A549 (cell line): ENCODE measurements around the gene NME3. TPM values are rescaled to one million over a fixed set of nuclear protein-coding genes. Genes with fewer than 3 reads are reported as not detected.
A peak's percentile ranks its signal among the peaks of the same experiment; 100 is the strongest.

Source experiments
- ATAC-seq, 2 experiments: fragments of 200-7000 bp in 1 of 2; fragments of >200 bp in 1 of 2; cut with Nextera tagmentation in 1 of 2; cut with Tn5 transposase in 1 of 2; 3 replicates each; pipeline versions ENCODE4 v1.8.0 to v1.9.1; 2018 to 2020; ENCODE audit warnings: mild to moderate bottlenecking in 1 of 2, moderate library complexity in 1 of 2
- CTCF ChIA-PET: fragments of 300-600 bp; sonication (Branson Sonifier 250); formaldehyde crosslinking; extraction: SDS; loops from one replicate; lab custom pipeline; 2021; ENCODE audit warnings: antibody characterized with exemption, inconsistent platforms; lab: Yijun Ruan, JAX
- POLR2A ChIA-PET: fragments of 350-600 bp; formaldehyde crosslinking; extraction: SDS; loops from one replicate; lab custom pipeline; 2021; ENCODE audit warnings: antibody characterized with exemption, inconsistent platforms; lab: Yijun Ruan, JAX
- DNase-seq, 2 experiments: peaks; one replicate each; pipeline versions ENCODE4 v3.0.0 to v3.0.0-alpha.2; 2011 to 2016; ENCODE audit warnings: low read depth in 1 of 2, low spot score in 1 of 2
- FAIRE-seq: peaks from 2 replicates; lab custom pipeline; 2011; peaks lifted over from hg19 to GRCh38; lab: Jason Lieb, UNC
- H3K27ac ChIP-seq, 2 experiments: fragments of >200 bp; sonication (Bioruptor Twin); formaldehyde crosslinking; 3 replicates each; pipeline ENCODE4 v1.5.1; 2016 to 2017
- H3K4me1 ChIP-seq: fragments of >200 bp; sonication (Bioruptor Twin); formaldehyde crosslinking; 3 replicates; pipeline ENCODE4 v1.6.1; 2016
- H3K4me2 ChIP-seq: fragments of >200 bp; sonication (Bioruptor Twin); formaldehyde crosslinking; 3 replicates; pipeline ENCODE4 v1.6.1; 2016
- H3K4me3 ChIP-seq: fragments of >200 bp; sonication (Bioruptor Twin); formaldehyde crosslinking; 3 replicates; pipeline ENCODE4 v1.5.1; 2016
- H3K9me3 ChIP-seq: fragments of >200 bp; sonication (Bioruptor Twin); formaldehyde crosslinking; 3 replicates; pipeline ENCODE4 v1.6.1; 2016
- BCL3 ChIP-seq: fragments of >200 bp; sonication (Bioruptor Twin); formaldehyde crosslinking; IDR thresholded peaks from 3 replicates; pipeline ENCODE4 v1.6.1; 2016
- CHD4 ChIP-seq: fragments of 200-600 bp; sonication (generic); IDR thresholded peaks from 2 replicates; pipeline ENCODE4 v1.6.1; 2016; ENCODE audit warnings: antibody characterized with exemption, mild to moderate bottlenecking, borderline replicate concordance
- EHMT2 ChIP-seq: fragments of 200-600 bp; sonication (generic); IDR thresholded peaks from 2 replicates; pipeline ENCODE4 v1.6.1; 2016; ENCODE audit warnings: antibody characterized with exemption, low read depth, mild to moderate bottlenecking, moderate library complexity
- JUNB ChIP-seq: fragments of >200 bp; sonication (Bioruptor Twin); formaldehyde crosslinking; IDR thresholded peaks from 2 replicates; pipeline ENCODE4 v1.6.1; 2016
- KDM1A ChIP-seq: fragments of 200-600 bp; sonication (generic); IDR thresholded peaks from 2 replicates; pipeline ENCODE4 v1.6.1; 2016; ENCODE audit warnings: low read depth, mild to moderate bottlenecking
- NFE2L2 ChIP-seq: fragments of 150-350 bp; conservative IDR thresholded peaks from 2 replicates; pipeline ENCODE4 v1.6.1; 2014; ENCODE audit warnings: low read length
- PHF8 ChIP-seq: fragments of 200-600 bp; sonication (generic); IDR thresholded peaks from 2 replicates; pipeline ENCODE4 v1.6.1; 2016; ENCODE audit warnings: low read depth, mild to moderate bottlenecking, antibody characterized with exemption, moderate library complexity, borderline replicate concordance
- RAD21 ChIP-seq, 2 experiments: fragments of >200 bp in 1 of 2; sonication (Bioruptor Twin) in 1 of 2; formaldehyde crosslinking in 1 of 2; IDR thresholded peaks in 1 of 2; conservative IDR thresholded peaks in 1 of 2; 2 replicates in 1 of 2; 3 replicates in 1 of 2; pipeline ENCODE4 v1.6.1; 2012 to 2018; ENCODE audit warnings: inconsistent platforms in 1 of 2
- RFX5 ChIP-seq: fragments of 450-650 bp; IDR thresholded peaks from 2 replicates; pipeline ENCODE4 v1.7.1; 2014; ENCODE audit warnings: antibody characterized with exemption, mild to moderate bottlenecking, moderate library complexity
- SMC3 ChIP-seq: fragments of >200 bp; sonication (Bioruptor Twin); formaldehyde crosslinking; IDR thresholded peaks from 3 replicates; pipeline ENCODE4 v1.6.1; 2018; ENCODE audit warnings: inconsistent platforms
- TFCP2L1 ChIP-seq: fragments of 250-450 bp; sonication (Bioruptor Pico); IDR thresholded peaks from 2 replicates; pipeline ENCODE4 v1.5.0; 2021; ENCODE audit warnings: mild to moderate bottlenecking
- TP53 ChIP-seq: fragments of 250-450 bp; sonication (Bioruptor Pico); IDR thresholded peaks from 2 replicates; pipeline ENCODE4 v1.5.0; 2021; ENCODE audit warnings: mild to moderate bottlenecking, moderate library complexity
- ZC3H11A ChIP-seq: fragments of 450-650 bp; IDR thresholded peaks from 2 replicates; pipeline ENCODE4 v1.6.1; 2014; ENCODE audit warnings: antibody characterized with exemption, mild to moderate bottlenecking
- WGBS: methylation state at CpG from one replicate; pipeline ENCODE4 v1.1.6; 2017; ENCODE audit errors: missing lambda C conversion rate; 5-methylcytosine and 5-hydroxymethylcytosine counted together
- polyA plus RNA-seq, 4 experiments: library from polyadenylated mRNA; depleted of rRNA in 3 of 4; stranded (reverse); fragments of >200 nt; fragmentation: RNase III in 1 of 4; extraction: RNeasy Plus Mini Kit Qiagen cat#74134 plus additional on column Dnase treatment in 1 of 4; gene quantifications; 2 replicates in 3 of 4; 3 replicates in 1 of 4; pipeline ENCODE4 v1.2.3, GENCODE V29; 2011 to 2017
- TF ChIP-seq, protein P1 (sequence below): IDR thresholded peaks from 2 replicates; pipeline ENCODE4 v1.6.1; 2012
- TF ChIP-seq, protein P2 (sequence below): fragments of 200-600 bp; sonication (generic); IDR thresholded peaks from 2 replicates; pipeline ENCODE4 v1.6.1; 2016; ENCODE audit warnings: antibody characterized with exemption, mild to moderate bottlenecking, moderate library complexity

NME3 gene
- polyA plus RNA-seq, 2 of the 4 experiments (the other 2 are of a cell fraction) = 15.2 to 49.9 TPM

DNA sequence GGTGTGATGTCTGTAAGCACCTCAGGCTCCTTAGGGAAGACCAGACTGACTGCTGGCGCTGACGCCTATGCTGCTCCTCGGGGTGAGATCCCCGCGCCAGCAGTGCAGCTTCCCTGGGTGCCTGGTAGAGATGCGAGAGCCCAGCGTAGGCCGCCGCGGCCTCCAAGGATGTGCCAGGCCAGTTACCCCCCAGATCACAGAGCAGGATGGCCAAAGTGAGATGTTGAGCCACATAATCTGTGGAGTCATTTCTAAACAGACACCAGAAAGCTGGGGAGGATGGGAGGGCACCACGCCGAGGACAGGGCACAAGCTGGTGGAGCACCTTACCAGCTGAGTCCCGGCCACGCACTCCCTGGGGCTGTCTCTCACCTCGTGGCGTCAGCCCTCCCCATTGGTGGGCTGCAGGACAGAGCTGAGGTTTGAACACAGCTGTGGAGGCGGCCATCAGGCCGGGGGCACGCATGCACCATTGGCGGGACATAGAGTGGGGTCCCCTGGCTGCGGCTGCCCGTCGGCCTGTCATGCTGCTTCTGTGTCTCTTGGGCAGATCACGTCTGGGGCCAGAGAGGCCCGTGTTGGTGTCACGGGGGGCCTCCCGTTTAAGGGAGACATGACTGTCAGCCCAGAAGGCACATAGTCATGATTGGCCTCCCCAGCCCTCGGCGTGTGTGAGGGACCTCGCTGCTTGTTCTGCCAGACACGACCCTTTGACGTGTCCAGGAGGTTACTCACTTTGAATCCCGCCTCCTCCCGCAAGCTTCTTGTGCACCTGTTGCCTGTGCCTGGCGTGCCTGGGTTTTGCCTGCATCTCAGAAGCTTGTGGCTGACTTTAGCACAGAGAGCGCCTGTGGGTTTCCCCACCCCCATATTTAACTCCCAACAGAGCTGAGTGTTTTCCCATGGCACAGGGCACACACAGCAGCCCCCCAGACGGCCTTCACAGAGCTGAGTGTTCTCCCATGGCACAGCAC, 43.4 kb downstream of the NME3 start:
- no peak for FAIRE-seq
- TF ChIP-seq ZC3H11A (no peak), TP53 (CRISPR knock-in tag) (no peak)
- TF ChIP-seq, protein P1, sequence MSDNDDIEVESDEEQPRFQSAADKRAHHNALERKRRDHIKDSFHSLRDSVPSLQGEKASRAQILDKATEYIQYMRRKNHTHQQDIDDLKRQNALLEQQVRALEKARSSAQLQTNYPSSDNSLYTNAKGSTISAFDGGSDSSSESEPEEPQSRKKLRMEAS = no peak
- TF ChIP-seq, all 56 proteins: peak for 0
- no peak overlapping the region for H3K4me3 ChIP-seq
- ATAC-seq (peak in 1 of 2 experiments; percentile 18; a peak in 1 of 6 replicates), DNase-seq (no peak)
- ChIA-PET POLR2A (no interaction called here), CTCF (interaction anchor here (0.7 to 6.8 kb wide), 3 partner anchors 18 to 50 kb away, joined by 4 to 34 read pairs (median 4); partner anchors contain the start of genes JPT2 and MAPK8IP3)
- H3K27ac ChIP-seq = no peak overlapping the region
- H3K9me3 ChIP-seq = no peaks in the 10 kb centered on the region
- WGBS = 90% methylated on average over 32 of the region's 37 CpGs
- peaks cover 9% of the 10 kb centered on the region for H3K4me1 ChIP-seq
- no peak overlapping the region for H3K4me2 ChIP-seq

GRCh38 chr16:1726661-1727502, 44.5 kb downstream of the NME3 start:
- ATAC-seq = no peak
- WGBS = 94% methylated on average over 27 of the region's 32 CpGs
- Histone ChIP-seq H3K9me3 (no peaks in the 10 kb centered on the region), H3K4me1 (peaks cover 20% of the 10 kb centered on the region), H3K27ac (no peak overlapping the region), H3K4me3 (no peak overlapping the region), H3K4me2 (no peak overlapping the region)
- no peak for TF ChIP-seq RFX5
- no peak for TF ChIP-seq BCL3
- TF ChIP-seq CHD4 = no peak
- no peak for TF ChIP-seq RAD21 (conservative IDR thresholded peaks at IDR 0.05 in 1 of 2, IDR thresholded peaks at IDR 0.05 in 1 of 2)
- no peak for TF ChIP-seq NFE2L2
- no peak for TF ChIP-seq PHF8
- TF ChIP-seq EHMT2 = no peak
- TF ChIP-seq JUNB = no peak
- TF ChIP-seq, protein P2, sequence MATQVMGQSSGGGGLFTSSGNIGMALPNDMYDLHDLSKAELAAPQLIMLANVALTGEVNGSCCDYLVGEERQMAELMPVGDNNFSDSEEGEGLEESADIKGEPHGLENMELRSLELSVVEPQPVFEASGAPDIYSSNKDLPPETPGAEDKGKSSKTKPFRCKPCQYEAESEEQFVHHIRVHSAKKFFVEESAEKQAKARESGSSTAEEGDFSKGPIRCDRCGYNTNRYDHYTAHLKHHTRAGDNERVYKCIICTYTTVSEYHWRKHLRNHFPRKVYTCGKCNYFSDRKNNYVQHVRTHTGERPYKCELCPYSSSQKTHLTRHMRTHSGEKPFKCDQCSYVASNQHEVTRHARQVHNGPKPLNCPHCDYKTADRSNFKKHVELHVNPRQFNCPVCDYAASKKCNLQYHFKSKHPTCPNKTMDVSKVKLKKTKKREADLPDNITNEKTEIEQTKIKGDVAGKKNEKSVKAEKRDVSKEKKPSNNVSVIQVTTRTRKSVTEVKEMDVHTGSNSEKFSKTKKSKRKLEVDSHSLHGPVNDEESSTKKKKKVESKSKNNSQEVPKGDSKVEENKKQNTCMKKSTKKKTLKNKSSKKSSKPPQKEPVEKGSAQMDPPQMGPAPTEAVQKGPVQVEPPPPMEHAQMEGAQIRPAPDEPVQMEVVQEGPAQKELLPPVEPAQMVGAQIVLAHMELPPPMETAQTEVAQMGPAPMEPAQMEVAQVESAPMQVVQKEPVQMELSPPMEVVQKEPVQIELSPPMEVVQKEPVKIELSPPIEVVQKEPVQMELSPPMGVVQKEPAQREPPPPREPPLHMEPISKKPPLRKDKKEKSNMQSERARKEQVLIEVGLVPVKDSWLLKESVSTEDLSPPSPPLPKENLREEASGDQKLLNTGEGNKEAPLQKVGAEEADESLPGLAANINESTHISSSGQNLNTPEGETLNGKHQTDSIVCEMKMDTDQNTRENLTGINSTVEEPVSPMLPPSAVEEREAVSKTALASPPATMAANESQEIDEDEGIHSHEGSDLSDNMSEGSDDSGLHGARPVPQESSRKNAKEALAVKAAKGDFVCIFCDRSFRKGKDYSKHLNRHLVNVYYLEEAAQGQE = no peak
- TF ChIP-seq SMC3 = no peak
- TF ChIP-seq KDM1A = no peak
- TF ChIP-seq TFCP2L1 (CRISPR knock-in tag) = no peak
- DNase-seq = no peak
- FAIRE-seq = no peak
- CTCF ChIA-PET = interaction anchor here (0.6 to 6.8 kb wide), 3 partner anchors 14 to 20 kb away, joined by 3 to 34 read pairs (median 4); partner anchors contain the start of gene MAPK8IP3
- POLR2A ChIA-PET = interaction anchor here (1.1 kb wide), 1 partner anchor 21 kb away, joined by 3 read pairs; the partner anchor contains the start of gene MAPK8IP3
